HG02973 (cell line): ENCODE measurements around the gene BTBD9.
"Not testable (repeated sequence)": the region's sequence is repeated elsewhere in the genome, so short reads cannot be mapped to it uniquely, and the experiment has no call there.

Experiments
- ATAC-seq: cut with Tn5 transposase; IDR thresholded peaks from one replicate; pipeline ENCODE4 v1.9.1; 2021; ENCODE audit warnings: moderate library complexity; ENCODE audit not compliant: unreplicated experiment

The BTBD9 gene

GRCh38 chr6:38134704-38135088, 505.0 kb downstream of the BTBD9 start:
- ATAC-seq: no peak

DNA sequence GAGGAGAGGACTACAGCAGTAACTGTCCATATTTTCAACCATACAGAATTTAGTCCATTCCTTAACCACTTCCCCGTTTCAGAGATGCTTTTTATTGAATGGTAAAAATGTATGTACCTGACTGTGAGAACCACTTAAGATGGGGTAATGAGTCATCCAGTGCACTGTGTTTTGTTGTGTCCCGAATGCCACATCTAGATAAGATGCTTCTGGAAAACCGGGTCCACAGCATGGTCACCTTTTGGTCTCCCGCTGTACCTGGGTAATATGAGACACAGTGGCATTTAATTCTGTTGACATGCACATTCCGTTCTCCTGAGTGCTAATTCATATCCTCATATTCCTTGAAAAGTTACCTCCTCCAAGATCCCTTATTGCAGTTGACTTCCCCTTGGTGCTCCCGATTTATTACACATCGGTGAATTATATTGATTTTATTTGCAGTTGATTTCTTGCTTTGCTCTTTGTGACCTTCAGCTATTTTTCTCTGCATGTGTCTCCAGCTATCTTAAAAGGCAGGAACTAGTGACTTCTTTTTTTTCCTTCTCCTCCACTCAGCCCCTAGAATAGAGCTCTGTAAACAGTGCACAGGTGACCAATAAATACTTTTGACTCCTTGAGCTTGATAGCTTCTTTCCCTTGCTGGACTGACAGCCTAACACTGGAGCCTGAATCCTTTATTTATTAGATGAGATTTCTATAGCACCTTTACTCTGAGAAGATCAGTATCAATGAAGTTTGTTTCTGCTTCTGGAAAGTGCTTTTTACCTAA, 505.6 kb downstream of the BTBD9 start:
- ATAC-seq: no peak

DNA sequence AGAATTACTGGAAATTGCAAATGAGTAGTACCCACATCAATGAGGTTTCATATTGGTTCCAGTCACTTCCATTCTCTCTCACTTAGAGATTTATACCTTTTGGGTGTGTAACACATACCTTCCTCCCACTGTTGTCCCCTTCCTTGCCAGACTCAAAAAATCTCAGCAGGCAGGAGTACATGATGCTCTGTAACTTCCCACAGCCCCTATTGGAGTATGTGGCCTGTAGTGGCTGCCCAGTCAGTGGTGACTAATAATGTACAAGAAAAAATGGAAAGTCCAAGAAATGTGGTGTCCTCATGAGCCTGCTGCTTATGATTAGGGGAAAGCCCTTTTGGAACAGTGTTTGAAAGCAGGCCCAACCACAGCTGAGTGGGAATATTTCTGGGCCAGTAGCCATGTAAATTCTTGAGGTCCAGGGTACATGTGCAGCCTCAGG, 508.2 kb downstream of the BTBD9 start:
- ATAC-seq: no peak

DNA sequence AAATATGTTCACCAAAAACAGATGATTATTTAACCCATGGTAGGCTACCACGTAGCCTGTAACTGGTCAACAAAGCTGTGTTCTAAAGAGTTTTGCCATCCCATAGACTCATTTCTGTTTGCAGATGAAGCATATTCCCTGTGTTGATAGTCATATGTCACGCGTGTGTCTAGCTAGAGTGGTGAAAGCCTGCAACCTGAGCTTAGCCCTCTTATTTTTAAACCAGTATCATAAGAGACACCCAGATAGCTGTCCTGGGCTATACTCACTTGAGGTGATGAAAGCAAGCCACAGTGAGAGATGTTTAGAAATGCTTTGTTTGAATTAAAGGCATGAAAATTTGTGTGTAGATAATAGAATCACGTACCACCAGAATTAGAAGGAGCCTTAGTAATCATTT, 512.4 kb downstream of the BTBD9 start:
- ATAC-seq: no peak

DNA sequence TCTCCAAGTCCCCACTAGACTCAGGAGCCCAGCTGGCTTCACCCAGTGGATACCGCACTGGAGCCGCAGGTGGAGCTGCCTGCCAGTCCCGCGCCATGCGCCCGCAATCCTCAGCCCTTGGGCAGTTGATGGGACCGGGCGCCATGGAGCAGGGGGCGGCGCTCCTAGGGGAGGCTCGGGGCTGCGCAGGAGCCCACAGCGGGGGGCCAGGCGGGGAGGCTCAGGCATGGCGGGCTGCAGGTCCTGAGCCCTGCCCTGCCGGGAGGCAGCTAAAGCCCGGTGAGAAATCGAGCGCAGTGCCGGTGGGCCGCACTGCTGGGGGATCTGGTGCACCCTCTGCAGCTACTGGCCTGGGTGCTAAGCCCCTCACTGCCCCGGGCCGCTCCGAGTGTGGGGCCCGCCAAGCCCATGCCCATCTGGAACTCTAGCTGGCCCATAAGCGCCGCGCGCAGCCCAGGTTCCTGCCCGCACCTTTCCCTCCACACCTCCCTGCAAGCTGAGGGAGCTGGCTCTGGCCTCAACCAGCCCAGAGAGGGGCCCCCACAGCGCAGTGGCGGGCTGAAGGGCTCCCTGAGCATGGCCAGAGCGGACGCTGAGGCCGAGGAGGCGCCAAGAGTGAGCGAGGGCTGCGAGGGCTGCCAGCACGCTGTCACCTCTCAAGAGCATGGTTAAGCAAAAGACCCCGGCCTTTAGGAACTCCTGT, 515.4 kb downstream of the BTBD9 start:
- ATAC-seq: not testable (repeated sequence)

DNA sequence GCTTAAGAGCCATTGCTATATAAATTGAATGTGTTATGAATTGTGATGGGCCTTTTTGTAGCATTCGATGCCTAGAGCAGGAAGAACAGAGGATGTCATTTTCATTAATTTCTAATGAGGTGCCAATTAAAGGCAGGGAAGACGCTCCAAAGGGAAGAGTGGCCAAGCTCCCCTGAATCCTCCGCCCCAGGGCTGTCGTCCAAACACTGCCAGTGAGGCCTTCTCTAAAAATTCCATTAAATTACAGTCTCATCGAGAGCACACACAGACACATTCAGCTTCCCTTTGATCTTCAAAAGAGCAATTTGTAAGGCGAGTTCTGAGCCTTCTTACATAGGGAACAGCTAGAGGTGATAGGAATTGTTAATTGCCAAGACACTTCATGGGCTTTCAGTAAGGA, 520.2 kb downstream of the BTBD9 start:
- no peak for ATAC-seq

- ATAC-seq: no peak
Observed at GRCh38 chr6:38118791-38119365, 520.9 kb downstream of the BTBD9 start.
